Lung (tissue), 12 donors: Measurements from ENCODE around the gene OVOL3. TPM values are rescaled to one million over a fixed set of nuclear protein-coding genes. Genes with fewer than 3 reads are reported as not detected.

Source experiments
- ATAC-seq: fragments of 200-7000 bp; cut with Tn5 transposase; one replicate; pipeline ENCODE4 v1.9.1; 2020; ENCODE audit warnings: moderate number of reproducible peaks; ENCODE audit not compliant: insufficient read depth, low FRiP score
- DNase-seq, 3 donors: peaks; one replicate each; pipeline ENCODE4 v3.0.0-alpha.2; 2013 to 2017
- H3K27ac ChIP-seq, 2 donors: one replicate each; pipeline ENCODE4 v1.5.1; 2013; ENCODE audit warnings: mild to moderate bottlenecking in 2 of 2, moderate library complexity in 2 of 2, control low read depth in 1 of 2, inconsistent platforms in 1 of 2, low read depth in 1 of 2, low read length in 1 of 2
- H3K27me3 ChIP-seq, 3 donors: one replicate each; pipeline ENCODE4 v1.5.1; 2013; ENCODE audit warnings: low read length in 2 of 3; ENCODE audit not compliant: control insufficient read depth in 3 of 3, insufficient read depth in 3 of 3
- H3K36me3 ChIP-seq, 4 donors: one replicate each; pipeline ENCODE4 v1.5.1; 2013; ENCODE audit warnings: low read length in 4 of 4, mild to moderate bottlenecking in 1 of 4, moderate library complexity in 1 of 4; ENCODE audit not compliant: control insufficient read depth in 4 of 4, insufficient read depth in 4 of 4
- H3K4me1 ChIP-seq, 5 donors: one replicate each; pipeline ENCODE4 v1.5.1; 2013; ENCODE audit warnings: low read length in 5 of 5, mild to moderate bottlenecking in 2 of 5, moderate library complexity in 1 of 5; ENCODE audit not compliant: control insufficient read depth in 5 of 5, insufficient read depth in 5 of 5
- H3K4me3 ChIP-seq: one replicate; pipeline ENCODE4 v1.5.1; 2013; ENCODE audit warnings: mild to moderate bottlenecking, control low read depth, moderate library complexity
- H3K9ac ChIP-seq, 2 donors: one replicate each; pipeline ENCODE4 v1.5.1; 2013; ENCODE audit warnings: low read length in 2 of 2, control low read depth in 1 of 2; ENCODE audit not compliant: insufficient read depth in 1 of 2
- H3K9me3 ChIP-seq, 4 donors: one replicate each; pipeline ENCODE4 v1.5.1; 2013; ENCODE audit warnings: low read length in 3 of 4, mild to moderate bottlenecking in 1 of 4, moderate library complexity in 1 of 4; ENCODE audit not compliant: control insufficient read depth in 4 of 4, insufficient read depth in 3 of 4
- CTCF ChIP-seq: IDR thresholded peaks from 2 replicates; pipeline ENCODE4 v1.5.1; 2012; ENCODE audit warnings: mild to moderate bottlenecking; ENCODE audit errors: control extremely low read depth, extremely low read depth
- WGBS, 2 donors: extraction: QIAGEN DNeasy Blood & Tissue Kit; methylation state at CpG; one replicate each; pipeline ENCODE4 v1.1.7; 2013; 5-methylcytosine and 5-hydroxymethylcytosine counted together
- polyA plus RNA-seq, 2 donors: library from polyadenylated mRNA; stranded (reverse); fragments of 200-250 nt; gene quantifications; one replicate each; pipeline ENCODE4 v1.2.1, GENCODE V29; 2013
- total RNA-seq, 2 donors: library from RNA; depleted of rRNA in 1 of 2; stranded (reverse); fragments of >200 nt in 1 of 2; gene quantifications; one replicate each; pipeline ENCODE4 v1.2.1, GENCODE V29; 2014 to 2021
- donor health status: control.
- donor health status: control.
- donor health status: Bipolar disorder and iron deficiency.
- donor health status: healthy.
- donor health status: DM: yes; HTN: yes; CAD: no.

OVOL3 gene
- total and polyA plus RNA-seq, 4 donors, result not detected

GRCh38 chr19:36100476-36100875 lies 10.5 kb upstream of the OVOL3 start:
- Histone ChIP-seq H3K4me1 (no peaks in the 10 kb centered on the region), H3K9me3 (no peaks in the 10 kb centered on the region), H3K27ac (no peak overlapping the region), H3K27me3 (no peaks in the 10 kb centered on the region), H3K4me3 (no peak overlapping the region), H3K36me3 (peaks cover 0 to 5% (median 0%) of the 10 kb centered on the region in 4 donors), H3K9ac (no peak overlapping the region)
- ATAC-seq (no peak), DNase-seq (no peak)
- TF ChIP-seq CTCF, result no peak
- WGBS, 2 donors, result 78 to 85% methylated on average over 5 of the region's 5 CpGs

GRCh38 chr19:36101550-36102327 lies 9.2 kb upstream of the OVOL3 start:
- Histone ChIP-seq H3K27me3 (no peaks in the 10 kb centered on the region), H3K4me3 (no peak overlapping the region), H3K9me3 (no peaks in the 10 kb centered on the region), H3K27ac (peak overlapping the region in 1 of 2 donors; percentile 5), H3K36me3 (peaks cover 0 to 6% (median 0%) of the 10 kb centered on the region in 4 donors), H3K4me1 (no peaks in the 10 kb centered on the region), H3K9ac (no peak overlapping the region)
- no peak for ATAC-seq
- no peak for DNase-seq
- WGBS, 2 donors, result 93 to 94% methylated on average over 27 of the region's 27 CpGs
- TF ChIP-seq CTCF, result no peak

- WGBS, 2 donors, result 93 to 97% methylated on average over 24 of the region's 24 CpGs
- TF ChIP-seq CTCF, result no peak
- H3K36me3 ChIP-seq, result peaks cover 0 to 10% (median 0%) of the 10 kb centered on the region in 4 donors
- no peaks in the 10 kb centered on the region for H3K4me1 ChIP-seq
- H3K9me3 ChIP-seq, result no peaks in the 10 kb centered on the region
- no peak overlapping the region for H3K27ac ChIP-seq
- DNase-seq (no peak), ATAC-seq (no peak)
- no peaks in the 10 kb centered on the region for H3K27me3 ChIP-seq
- H3K9ac ChIP-seq, result no peak overlapping the region
- H3K4me3 ChIP-seq, result no peak overlapping the region
Measured at GRCh38 chr19:36103040-36103626, 7.8 kb upstream of the OVOL3 start.
